Heart left ventricle (tissue), 13 donors: ENCODE data around the gene PTPRS.

Source experiments
- CTCF ChIP-seq, 12 donors: fragments of 200-600 bp; sonication (generic) in 4 of 12; IDR thresholded peaks; one replicate each; pipeline versions ENCODE4 v1.5.0 to v1.8.0; 2018 to 2022; ENCODE audit warnings: antibody characterized with exemption in 12 of 12, mild to moderate bottlenecking in 5 of 12
- POLR2A ChIP-seq, 2 donors: fragments of 450-650 bp; IDR thresholded peaks; one replicate each; pipeline ENCODE4 v1.6.1; 2017; ENCODE audit warnings: antibody characterized with exemption in 2 of 2, mild to moderate bottlenecking in 2 of 2, moderate library complexity in 2 of 2
- donor health status: ischemic (EF 13 %, LVEDD 7.1; RV severe dilation, severe dysfunction).
- donor health status: DM: no; HTN: yes; CAD: no.
- donor health status: DM: no; HTN: no; CAD: no.
- donor health status: ischemic (EF 25% LVEDD 6.9; RV normal size, moderate dysfunction).
- donor health status: ischemic (EF 25% LVEDD 5.7; RV mildly dilated, moderate dysfunction).
- donor health status: ischemic (EF 35%, LVEDD 5.7; RV mildly dilated, moderate dysfunction).
- donor health status: nonischemic (EF 11% LVEDD 7.7; RV severe dilation, severe dysfunction).
- donor health status: DM: yes; HTN: yes; CAD: no.
- donor health status: PGD.
- donor health status: ischemic (EF 29% LVEDD 5.4; RV normal size, mild dysfunction).
- donor health status: nonischemic (EF 23%, LVEDD 6.1; RV moderate dilation, normal function).

- TF ChIP-seq CTCF (IDR thresholded peaks at IDR 0.05): no peak
- TF ChIP-seq POLR2A (IDR thresholded peaks at IDR 0.05): no peak
Observed at GRCh38 chr19:5294403-5295160, 46.0 kb downstream of the PTPRS start.
